Measurements from ENCODE around the gene S100A10. TPM values are rescaled to one million over a fixed set of nuclear protein-coding genes. Genes with fewer than 3 reads are reported as not detected.
A peak's percentile ranks its signal among the peaks of the same experiment; 100 is the strongest.

The S100A10 gene
- total and polyA plus RNA-seq, 2 experiments from 2014 or later: 408 to 3,367 TPM

- Histone ChIP-seq H3K9me3 (ENCODE audit: low read depth) (no peaks in the 10 kb centered on the region), H3K36me3 (replicated peaks; ENCODE audit: insufficient read depth, low read depth) (no peaks in the 10 kb centered on the region), H3K4me2 (no peak overlapping the region), H3K4me1 (ENCODE audit: insufficient read depth) (peaks cover 8% of the 10 kb centered on the region), H3K27ac (no peak overlapping the region), H4K20me1 (ENCODE audit: insufficient read depth, poor library complexity, severe bottlenecking) (no peaks in the 10 kb centered on the region), H3K9me2 (replicated peaks; ENCODE audit: insufficient read depth) (no peaks in the 10 kb centered on the region), H3K4me3 (no peak overlapping the region), H3K79me2 (peaks cover 9% of the 10 kb centered on the region), H2AFZ (no peak overlapping the region), H3K27me3 (no peaks in the 10 kb centered on the region)
- TF ChIP-seq EZH2 (IDR thresholded peaks at IDR 0.05; ENCODE audit: borderline replicate concordance) (no peak), CTCF (IDR thresholded peaks at IDR 0.05; ENCODE audit: poor library complexity) (no peak), EZH2phosphoT487 (IDR thresholded peaks at IDR 0.05; ENCODE audit: low read depth, severe bottlenecking, unreplicated experiment) (no peak)
- no peak for DNase-seq (ENCODE audit: low spot score)
- 93% methylated on average over 1 of the region's 1 CpG for WGBS (ENCODE audit: low lambda C conversion rate, missing lambda C conversion rate)
Measured at GRCh38 chr1:152039461-152039860, 45.8 kb upstream of the S100A10 start.

- no peaks in the 10 kb centered on the region for H3K36me3 ChIP-seq (replicated peaks; ENCODE audit: insufficient read depth, low read depth)
- H3K27me3 ChIP-seq: no peaks in the 10 kb centered on the region
- no peaks in the 10 kb centered on the region for H3K9me2 ChIP-seq (replicated peaks; ENCODE audit: insufficient read depth)
- WGBS (ENCODE audit: low lambda C conversion rate, missing lambda C conversion rate): 89% methylated on average over 10 of the region's 10 CpGs
- no peak overlapping the region for H3K27ac ChIP-seq
- no peaks in the 10 kb centered on the region for H3K9me3 ChIP-seq (ENCODE audit: low read depth)
- no peak overlapping the region for H3K4me2 ChIP-seq
- H3K4me1 ChIP-seq (ENCODE audit: insufficient read depth): peaks cover 13% of the 10 kb centered on the region
- peaks cover 13% of the 10 kb centered on the region for H3K79me2 ChIP-seq
- H4K20me1 ChIP-seq (ENCODE audit: insufficient read depth, poor library complexity, severe bottlenecking): no peaks in the 10 kb centered on the region
- no peak overlapping the region for H2AFZ ChIP-seq
- TF ChIP-seq EZH2phosphoT487 (IDR thresholded peaks at IDR 0.05; ENCODE audit: low read depth, severe bottlenecking, unreplicated experiment) (no peak), EZH2 (IDR thresholded peaks at IDR 0.05; ENCODE audit: borderline replicate concordance) (no peak), CTCF (IDR thresholded peaks at IDR 0.05; ENCODE audit: poor library complexity) (no peak)
- H3K4me3 ChIP-seq: no peak overlapping the region
- DNase-seq (ENCODE audit: low spot score): no peak
Measured at GRCh38 chr1:152038871-152039270, 45.2 kb upstream of the S100A10 start.

- Histone ChIP-seq H3K36me3 (replicated peaks; ENCODE audit: insufficient read depth, low read depth) (no peaks in the 10 kb centered on the region), H2AFZ (peak within 1 kb of the TSS; percentile 65), H3K27me3 (no peaks in the 10 kb centered on the region), H3K27ac (peak within 1 kb of the TSS; percentile 100), H3K4me2 (peak within 1 kb of the TSS; percentile 81), H3K4me1 (ENCODE audit: insufficient read depth) (peaks cover 17% of the 10 kb centered on the region), H3K9me3 (ENCODE audit: low read depth) (no peaks in the 10 kb centered on the region), H4K20me1 (ENCODE audit: insufficient read depth, poor library complexity, severe bottlenecking) (no peaks in the 10 kb centered on the region), H3K79me2 (peaks cover 26% of the 10 kb centered on the region), H3K9me2 (replicated peaks; ENCODE audit: insufficient read depth) (no peaks in the 10 kb centered on the region), H3K4me3 (peak within 1 kb of the TSS; percentile 84)
- no peak for TF ChIP-seq EZH2phosphoT487 (IDR thresholded peaks at IDR 0.05; ENCODE audit: low read depth, severe bottlenecking, unreplicated experiment)
- no peak for TF ChIP-seq CTCF (IDR thresholded peaks at IDR 0.05; ENCODE audit: poor library complexity)
- TF ChIP-seq EZH2 (IDR thresholded peaks at IDR 0.05; ENCODE audit: borderline replicate concordance): no peak
- WGBS (ENCODE audit: low lambda C conversion rate, missing lambda C conversion rate): under 1% methylated on average over 45 of the region's 53 CpGs
- DNase-seq (ENCODE audit: low spot score): peak; percentile 96
Measured at GRCh38 chr1:152036267-152037216, 42.9 kb upstream of the S100A10 start, which contains the start of gene S100A11. TSS of gene S100A11 (minus strand) at chr1:152037004. CDS start at chr1:152036915, 89 bp downstream.

Measured in hepatocyte (in vitro differentiated cells).